GM10847 (cell line): ENCODE measurements around the gene TACC2.

ENCODE experiments used
- POLR2A ChIP-seq: IDR thresholded peaks from 2 replicates; pipeline ENCODE4 v1.6.1; 2011; ENCODE audit not compliant: insufficient read length; ENCODE audit errors: extremely low read depth

Gene TACC2

GRCh38 chr10:122138831-122139625 lies 150.1 kb downstream of the TACC2 start:
- TF ChIP-seq POLR2A, result no peak

- TF ChIP-seq POLR2A, result no peak
Observed at GRCh38 chr10:122139627-122140170, 150.7 kb downstream of the TACC2 start.

GRCh38 chr10:122140461-122140902 lies 151.5 kb downstream of the TACC2 start:
- no peak for TF ChIP-seq POLR2A

GRCh38 chr10:122140941-122141623 lies 152.1 kb downstream of the TACC2 start:
- TF ChIP-seq POLR2A, result no peak

GRCh38 chr10:122141821-122142640 lies 153.1 kb downstream of the TACC2 start:
- no peak for TF ChIP-seq POLR2A

- no peak for TF ChIP-seq POLR2A
Observed at GRCh38 chr10:122142641-122143237, 153.8 kb downstream of the TACC2 start.

GRCh38 chr10:122143238-122143841 lies 154.4 kb downstream of the TACC2 start:
- no peak for TF ChIP-seq POLR2A

GRCh38 chr10:122144199-122144598 lies 155.2 kb downstream of the TACC2 start:
- TF ChIP-seq POLR2A, result no peak

- TF ChIP-seq POLR2A, result no peak
Observed at GRCh38 chr10:122145113-122145512, 156.2 kb downstream of the TACC2 start.

GRCh38 chr10:122147663-122148062 lies 158.7 kb downstream of the TACC2 start:
- no peak for TF ChIP-seq POLR2A

- no peak for TF ChIP-seq POLR2A
Observed at GRCh38 chr10:122148876-122149560, 160.1 kb downstream of the TACC2 start.

GRCh38 chr10:122149561-122150505 lies 160.9 kb downstream of the TACC2 start:
- TF ChIP-seq POLR2A, result no peak
